ENCODE measurements around the gene ZNF763. TPM values are rescaled to one million over a fixed set of nuclear protein-coding genes. Genes with fewer than 3 reads are reported as not detected.

ZNF763 gene
- polyA plus RNA-seq, 1 of the 3 experiments (the other 2 are of a cell fraction) = 0.72 TPM

DNA sequence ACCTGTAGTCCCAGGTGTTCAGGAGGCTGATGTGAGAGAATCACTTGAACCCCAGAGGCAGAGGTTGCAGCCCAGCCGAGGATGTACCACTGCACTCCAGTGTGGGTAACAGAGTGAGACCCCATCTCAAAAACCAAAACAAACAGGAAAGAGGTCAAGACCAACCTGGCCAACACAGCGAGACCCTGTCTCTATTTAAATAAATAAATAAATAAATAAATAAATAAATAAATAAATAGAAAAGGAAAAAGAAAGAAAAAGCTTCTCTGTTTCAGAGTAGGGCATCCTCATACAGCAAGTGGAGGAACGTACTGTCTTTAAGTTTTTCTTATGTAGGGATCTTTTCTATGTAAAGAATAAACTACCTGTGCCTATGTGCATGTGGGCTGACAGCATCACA is 37.6 kb upstream of the ZNF763 start:
- Histone ChIP-seq H3K9me3 (0 out of 2 replicates have a peak, but pooled peaks cover 4% of the 10 kb centered on the region), H3K4me3 (ENCODE audit: low read depth in 2 of 2, low read length in 1 of 2) (no peak overlapping the region), H3K36me3 (replicated peaks in 1 of 2; ENCODE audit: control insufficient read depth in 1 of 2, insufficient read depth in 2 of 2, low read length in 1 of 2) (peaks cover 0 to 29% of the 10 kb centered on the region in 2 experiments), H3K9me2 (no peaks in the 10 kb centered on the region), H3K27ac (ENCODE audit: low read depth in 2 of 2, low read length in 1 of 2) (no peak overlapping the region), H3K4me1 (ENCODE audit: control insufficient read depth in 1 of 2, insufficient read depth in 2 of 2, low read depth in 1 of 2, low read length in 1 of 2) (peaks cover 0 to 2% of the 10 kb centered on the region in 2 experiments; a peak in 1 of 4 replicates), H2AFZ (ENCODE audit: low read depth) (no peak overlapping the region), H3F3A (replicated peaks; ENCODE audit: insufficient read depth) (peaks cover 14% of the 10 kb centered on the region), H3K79me2 (ENCODE audit: insufficient read depth) (peaks cover 65% of the 10 kb centered on the region), H3K9ac (no peak overlapping the region), H4K20me1 (ENCODE audit: insufficient read depth) (no peaks in the 10 kb centered on the region), H3K27me3 (ENCODE audit: insufficient read depth) (no peaks in the 10 kb centered on the region), H3K4me2 (no peak overlapping the region)
- ChIA-PET CTCF (interaction anchor here (1.5 to 2.1 kb wide), 3 partner anchors 46 to 129 kb away, joined by 4 to 6 read pairs (median 5); partner anchors contain the start of gene ZNF491), POLR2A (no interaction called here)
- no peak for DNase-seq
- TF ChIP-seq, protein P1, sequence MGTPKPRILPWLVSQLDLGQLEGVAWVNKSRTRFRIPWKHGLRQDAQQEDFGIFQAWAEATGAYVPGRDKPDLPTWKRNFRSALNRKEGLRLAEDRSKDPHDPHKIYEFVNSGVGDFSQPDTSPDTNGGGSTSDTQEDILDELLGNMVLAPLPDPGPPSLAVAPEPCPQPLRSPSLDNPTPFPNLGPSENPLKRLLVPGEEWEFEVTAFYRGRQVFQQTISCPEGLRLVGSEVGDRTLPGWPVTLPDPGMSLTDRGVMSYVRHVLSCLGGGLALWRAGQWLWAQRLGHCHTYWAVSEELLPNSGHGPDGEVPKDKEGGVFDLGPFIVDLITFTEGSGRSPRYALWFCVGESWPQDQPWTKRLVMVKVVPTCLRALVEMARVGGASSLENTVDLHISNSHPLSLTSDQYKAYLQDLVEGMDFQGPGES (IDR thresholded peaks at IDR 0.05; ENCODE audit: low read depth, low read length) = no peak
- TF ChIP-seq RCOR1 (IDR thresholded peaks at IDR 0.05; ENCODE audit: low read length) = no peak
- TF ChIP-seq RFX5 (IDR thresholded peaks at IDR 0.05; ENCODE audit: low read length) = no peak
- no peak for TF ChIP-seq ELF1 (IDR thresholded peaks at IDR 0.05)
- no peak for TF ChIP-seq JUND (IDR thresholded peaks at IDR 0.05)
- no peak for TF ChIP-seq TAF1 (IDR thresholded peaks at IDR 0.05; ENCODE audit: borderline replicate concordance, low read depth, low read length)
- TF ChIP-seq CTCF (IDR thresholded peaks at IDR 0.05) = no peak
- no peak for TF ChIP-seq NRF1 (IDR thresholded peaks at IDR 0.05; ENCODE audit: low read depth, low read length)
- no peak for TF ChIP-seq SIN3A (IDR thresholded peaks at IDR 0.05; ENCODE audit: borderline replicate concordance, low read depth, low read length)
- TF ChIP-seq GABPA (IDR thresholded peaks at IDR 0.05; ENCODE audit: low read depth) = no peak
- no peak for TF ChIP-seq TCF12 (IDR thresholded peaks at IDR 0.05)
- TF ChIP-seq CHD2 (IDR thresholded peaks at IDR 0.05; ENCODE audit: low read length, partially characterized antibody) = no peak
- no peak for TF ChIP-seq MAX (IDR thresholded peaks at IDR 0.05; ENCODE audit: low read depth)
- no peak for TF ChIP-seq TEAD4 (IDR thresholded peaks at IDR 0.05; ENCODE audit: borderline replicate concordance, insufficient read depth)
- 80% methylated on average over 3 of the region's 3 CpGs for WGBS (ENCODE audit: low lambda C conversion rate)

DNA sequence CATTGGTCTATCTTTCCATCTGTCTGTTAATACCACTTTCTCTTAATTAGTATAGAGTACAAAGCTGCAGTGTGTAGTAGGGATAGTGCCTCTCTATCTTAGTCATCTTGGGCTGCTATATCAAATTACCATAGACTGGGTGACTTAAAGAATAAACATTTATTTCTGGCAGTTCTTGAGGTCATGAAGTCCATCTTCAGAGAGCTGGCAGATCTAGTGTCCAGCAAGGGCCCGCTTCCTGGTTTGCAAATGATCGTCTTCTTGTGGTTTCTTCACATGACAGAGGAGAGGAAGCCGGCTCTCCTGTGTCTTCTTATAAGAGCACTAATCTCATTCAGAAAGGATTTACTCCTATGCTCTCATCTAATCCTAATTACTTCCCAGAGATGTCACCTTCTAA is 33.8 kb upstream of the ZNF763 start:
- peaks cover 8% of the 10 kb centered on the region; the same call in 1 of the 2 replicates for H3K9me3 ChIP-seq
- POLR2A ChIA-PET = no interaction called here
- CTCF ChIA-PET = no interaction called here
- H3K27ac ChIP-seq (ENCODE audit: low read depth in 2 of 2, low read length in 1 of 2) = no peak overlapping the region
- no peak overlapping the region for H2AFZ ChIP-seq (ENCODE audit: low read depth)
- peaks cover 4% of the 10 kb centered on the region for H3F3A ChIP-seq (replicated peaks; ENCODE audit: insufficient read depth)
- H3K9ac ChIP-seq = no peak overlapping the region
- no peaks in the 10 kb centered on the region; a peak in 1 of 4 replicates for H3K4me1 ChIP-seq (ENCODE audit: control insufficient read depth in 1 of 2, insufficient read depth in 2 of 2, low read depth in 1 of 2, low read length in 1 of 2)
- H3K4me3 ChIP-seq (ENCODE audit: low read depth in 2 of 2, low read length in 1 of 2) = no peak overlapping the region
- H3K4me2 ChIP-seq = no peak overlapping the region
- no peak for DNase-seq
- no peaks in the 10 kb centered on the region for H4K20me1 ChIP-seq (ENCODE audit: insufficient read depth)
- peaks cover 0 to 46% of the 10 kb centered on the region in 2 experiments for H3K36me3 ChIP-seq (replicated peaks in 1 of 2; ENCODE audit: control insufficient read depth in 1 of 2, insufficient read depth in 2 of 2, low read length in 1 of 2)
- WGBS (ENCODE audit: low lambda C conversion rate) = 93% methylated on average over 3 of the region's 3 CpGs
- H3K27me3 ChIP-seq (ENCODE audit: insufficient read depth) = no peaks in the 10 kb centered on the region
- H3K9me2 ChIP-seq = no peaks in the 10 kb centered on the region
- peaks cover 91% of the 10 kb centered on the region for H3K79me2 ChIP-seq (ENCODE audit: insufficient read depth)
- TF ChIP-seq TEAD4 (IDR thresholded peaks at IDR 0.05; ENCODE audit: borderline replicate concordance, insufficient read depth) (no peak), SIN3A (IDR thresholded peaks at IDR 0.05; ENCODE audit: borderline replicate concordance, low read depth, low read length) (no peak), FOXJ3 (CRISPR knock-in tag; IDR thresholded peaks at IDR 0.05) (no peak), ELF1 (IDR thresholded peaks at IDR 0.05) (no peak), RFX5 (IDR thresholded peaks at IDR 0.05; ENCODE audit: low read length) (no peak), JUND (IDR thresholded peaks at IDR 0.05) (no peak), RCOR1 (IDR thresholded peaks at IDR 0.05; ENCODE audit: low read length) (no peak), RXRA (IDR thresholded peaks at IDR 0.05; ENCODE audit: borderline replicate concordance, low read depth) (no peak), CTCF (IDR thresholded peaks at IDR 0.05) (no peak)
- TF ChIP-seq, protein P1 (IDR thresholded peaks at IDR 0.05; ENCODE audit: low read depth, low read length) = no peak
- TF ChIP-seq, protein P2, sequence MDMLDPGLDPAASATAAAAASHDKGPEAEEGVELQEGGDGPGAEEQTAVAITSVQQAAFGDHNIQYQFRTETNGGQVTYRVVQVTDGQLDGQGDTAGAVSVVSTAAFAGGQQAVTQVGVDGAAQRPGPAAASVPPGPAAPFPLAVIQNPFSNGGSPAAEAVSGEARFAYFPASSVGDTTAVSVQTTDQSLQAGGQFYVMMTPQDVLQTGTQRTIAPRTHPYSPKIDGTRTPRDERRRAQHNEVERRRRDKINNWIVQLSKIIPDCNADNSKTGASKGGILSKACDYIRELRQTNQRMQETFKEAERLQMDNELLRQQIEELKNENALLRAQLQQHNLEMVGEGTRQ (IDR thresholded peaks at IDR 0.05; ENCODE audit: borderline replicate concordance, low read depth, low read length) = no peak
